ENCODE data around the gene FAM53B.
A peak's percentile ranks its signal among the peaks of the same experiment; 100 is the strongest.
"Not testable (repeated sequence)": the region's sequence is repeated elsewhere in the genome, so short reads cannot be mapped to it uniquely, and the experiment has no call there.

Gene FAM53B

DNA sequence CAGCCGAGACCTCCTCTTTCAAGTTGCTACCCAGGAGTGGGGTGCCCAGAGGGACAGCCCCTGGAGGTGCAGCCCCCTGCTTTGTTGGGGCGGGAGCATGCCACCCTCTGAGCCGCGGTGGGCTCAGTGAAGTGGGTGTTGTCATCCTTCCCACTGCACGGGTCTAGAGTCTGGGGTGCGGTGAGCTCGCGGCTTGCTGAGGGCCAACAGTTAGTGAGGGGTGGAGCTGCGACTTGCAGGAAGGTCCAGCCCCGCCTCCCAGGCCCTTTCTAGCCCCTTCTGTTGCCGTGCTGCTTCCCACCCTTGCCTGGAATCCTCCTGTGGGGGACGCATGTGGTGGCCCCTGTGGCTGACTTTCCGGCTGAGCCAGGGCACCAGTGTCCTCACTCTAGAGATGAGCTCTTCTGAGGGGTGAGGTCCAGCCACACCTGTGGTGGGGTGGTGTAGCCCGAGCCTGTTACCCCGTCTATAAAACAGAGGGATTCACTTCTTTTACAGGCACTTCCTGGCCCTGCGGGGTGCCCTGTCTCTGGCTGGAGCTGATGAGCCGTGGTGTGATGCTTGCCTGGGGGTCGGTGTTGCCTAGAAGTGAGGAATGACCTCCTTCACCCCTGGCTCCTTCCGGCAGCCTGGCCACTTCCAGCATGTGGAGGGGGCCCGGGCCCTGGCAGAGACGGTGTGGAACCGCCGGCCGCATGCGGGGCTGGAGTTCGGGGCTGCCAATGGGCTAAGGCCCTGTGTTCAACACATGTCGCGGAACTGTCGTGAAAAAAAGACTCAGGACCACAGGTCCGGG lies 127.9 kb downstream of the FAM53B start:
- no peak overlapping the region for H3K4me3 ChIP-seq (replicated peaks in 1 of 2; ENCODE audit: low read depth in 2 of 2, low read length in 2 of 2)
- TF ChIP-seq, protein P1, sequence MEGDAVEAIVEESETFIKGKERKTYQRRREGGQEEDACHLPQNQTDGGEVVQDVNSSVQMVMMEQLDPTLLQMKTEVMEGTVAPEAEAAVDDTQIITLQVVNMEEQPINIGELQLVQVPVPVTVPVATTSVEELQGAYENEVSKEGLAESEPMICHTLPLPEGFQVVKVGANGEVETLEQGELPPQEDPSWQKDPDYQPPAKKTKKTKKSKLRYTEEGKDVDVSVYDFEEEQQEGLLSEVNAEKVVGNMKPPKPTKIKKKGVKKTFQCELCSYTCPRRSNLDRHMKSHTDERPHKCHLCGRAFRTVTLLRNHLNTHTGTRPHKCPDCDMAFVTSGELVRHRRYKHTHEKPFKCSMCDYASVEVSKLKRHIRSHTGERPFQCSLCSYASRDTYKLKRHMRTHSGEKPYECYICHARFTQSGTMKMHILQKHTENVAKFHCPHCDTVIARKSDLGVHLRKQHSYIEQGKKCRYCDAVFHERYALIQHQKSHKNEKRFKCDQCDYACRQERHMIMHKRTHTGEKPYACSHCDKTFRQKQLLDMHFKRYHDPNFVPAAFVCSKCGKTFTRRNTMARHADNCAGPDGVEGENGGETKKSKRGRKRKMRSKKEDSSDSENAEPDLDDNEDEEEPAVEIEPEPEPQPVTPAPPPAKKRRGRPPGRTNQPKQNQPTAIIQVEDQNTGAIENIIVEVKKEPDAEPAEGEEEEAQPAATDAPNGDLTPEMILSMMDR (IDR thresholded peaks at IDR 0.05; ENCODE audit: low read depth, low read length) = no peak
- no peak for DNase-seq (ENCODE audit: low read depth in 2 of 2)

DNA sequence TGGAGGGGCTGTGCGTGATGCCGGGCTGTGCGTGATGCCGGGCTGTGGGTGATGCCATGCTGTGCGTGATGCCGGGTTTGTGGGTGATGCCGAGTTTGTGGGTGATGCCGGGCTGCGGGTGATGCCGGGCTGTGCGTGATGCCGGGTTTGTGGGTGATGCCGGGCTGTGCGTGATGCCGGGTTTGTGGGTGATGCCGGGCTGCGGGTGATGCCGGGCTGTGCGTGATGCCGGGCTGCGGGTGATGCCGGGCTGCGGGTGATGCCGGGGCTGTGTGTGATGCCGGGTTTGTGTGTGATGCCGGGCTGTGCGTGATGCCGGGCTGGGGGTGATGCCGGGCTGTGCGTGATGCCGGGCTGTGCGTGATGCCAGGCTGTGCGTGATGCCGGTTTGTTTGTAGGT lies 128.9 kb downstream of the FAM53B start:
- TF ChIP-seq, protein P1 (IDR thresholded peaks at IDR 0.05; ENCODE audit: low read depth, low read length) = no peak
- H3K4me3 ChIP-seq (replicated peaks in 1 of 2; ENCODE audit: low read depth in 2 of 2, low read length in 2 of 2) = no peak overlapping the region
- no peak for DNase-seq (ENCODE audit: low read depth in 2 of 2)

DNA sequence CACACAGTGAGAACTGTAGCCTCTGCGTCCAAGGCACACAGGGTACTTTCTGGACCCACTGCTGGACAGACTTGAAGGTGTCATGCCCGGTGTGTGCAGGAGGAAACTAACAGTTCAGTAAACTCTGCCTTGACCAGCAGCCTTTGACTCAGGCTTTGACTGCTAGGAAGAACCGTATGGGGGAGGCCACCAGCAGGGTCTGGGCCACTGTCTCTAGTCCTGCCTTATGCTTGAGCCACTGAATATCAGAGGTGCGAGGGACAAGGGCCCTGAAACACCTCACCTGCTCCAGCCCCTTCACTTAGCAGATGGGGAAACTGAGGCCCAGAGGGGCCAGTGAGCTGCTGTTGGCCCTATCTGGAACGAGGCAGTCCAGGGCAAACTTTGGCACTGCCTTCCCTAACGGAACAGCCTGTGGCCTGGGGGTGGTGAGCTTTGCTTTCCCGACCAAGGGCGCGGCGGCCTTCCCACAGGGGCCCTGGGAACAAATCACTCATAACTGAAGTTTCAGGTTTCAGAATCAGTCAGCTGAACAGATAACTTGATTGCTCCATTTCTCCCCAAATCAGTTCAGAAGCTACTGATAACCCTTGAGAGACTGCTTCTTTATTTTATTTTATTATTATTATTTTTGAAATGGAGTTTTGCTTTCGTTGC lies 130.0 kb downstream of the FAM53B start:
- no peak overlapping the region for H3K4me3 ChIP-seq (replicated peaks in 1 of 2; ENCODE audit: low read depth in 2 of 2, low read length in 2 of 2)
- TF ChIP-seq, protein P1 (IDR thresholded peaks at IDR 0.05; ENCODE audit: low read depth, low read length) = no peak
- DNase-seq (ENCODE audit: low read depth in 2 of 2) = no peak

DNA sequence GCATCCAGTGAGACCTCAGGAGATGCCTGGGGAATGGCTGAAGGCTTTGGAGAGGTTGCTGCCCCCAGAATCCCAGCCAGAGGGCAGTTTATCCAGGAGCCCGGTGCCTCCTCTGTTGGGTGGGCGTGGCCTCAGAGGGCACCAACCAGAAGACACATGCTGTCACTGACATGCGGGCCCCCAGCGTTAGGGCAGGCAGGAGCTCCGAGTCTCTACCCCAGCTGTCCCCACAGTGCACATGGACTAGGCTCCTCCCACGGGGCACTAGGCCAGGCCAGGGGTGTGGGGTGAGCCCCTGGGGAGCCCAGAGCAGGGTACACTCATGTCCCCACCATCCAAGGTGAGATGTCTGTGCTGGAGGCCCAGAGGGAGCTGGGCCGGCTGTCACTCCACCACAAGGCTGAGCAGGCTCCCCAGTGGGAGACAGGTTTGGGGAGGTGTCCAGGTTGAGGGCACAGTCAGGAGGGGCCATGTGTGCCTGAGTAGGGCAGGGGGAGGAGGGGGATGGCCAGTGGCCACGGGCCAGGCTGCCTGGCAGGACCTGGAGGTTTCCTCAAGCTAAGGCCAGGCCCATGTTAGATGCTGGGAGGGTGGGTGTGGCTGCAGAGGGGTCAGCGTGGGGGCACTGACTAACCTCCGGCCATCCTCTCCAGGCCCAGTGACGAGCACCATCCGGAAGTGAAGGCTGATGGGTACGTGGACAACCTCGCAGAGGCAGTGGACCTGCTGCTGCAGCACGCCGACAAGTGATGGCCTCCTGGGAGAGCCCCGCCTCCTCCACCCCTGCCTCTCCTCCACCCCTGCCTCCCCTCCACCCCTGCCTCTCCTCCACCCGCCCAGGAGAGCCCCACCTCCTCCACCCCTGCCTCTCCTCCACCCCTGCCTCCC lies 131.3 kb downstream of the FAM53B start:
- DNase-seq (ENCODE audit: low read depth in 2 of 2) = peak; percentile 59 to 75
- TF ChIP-seq, protein P1 (IDR thresholded peaks at IDR 0.05; ENCODE audit: low read depth, low read length) = no peak

DNA sequence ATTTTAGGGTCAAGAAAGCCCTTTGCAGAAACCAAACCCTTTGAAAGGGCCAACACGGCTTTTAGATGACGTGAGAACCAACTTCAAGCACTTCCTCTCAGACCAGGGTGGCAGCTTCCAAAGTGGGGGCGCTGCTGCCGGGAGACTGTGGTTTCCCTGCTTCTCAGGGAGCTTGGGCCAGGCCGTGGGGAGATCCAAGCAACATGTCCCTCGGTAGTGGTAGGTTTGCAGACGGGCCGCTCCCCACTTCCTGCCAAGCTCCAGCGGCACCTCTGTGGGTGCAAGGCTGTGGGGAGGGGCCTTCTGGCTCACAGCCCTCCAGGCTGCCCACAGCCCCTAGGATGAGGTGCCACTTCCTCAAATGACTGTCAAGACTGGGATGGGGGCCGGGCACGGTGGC lies 132.4 kb downstream of the FAM53B start:
- DNase-seq (ENCODE audit: low read depth in 2 of 2) = no peak
- TF ChIP-seq, protein P1 (IDR thresholded peaks at IDR 0.05; ENCODE audit: low read depth, low read length) = no peak
- H3K4me3 ChIP-seq (replicated peaks in 1 of 2; ENCODE audit: low read depth in 2 of 2, low read length in 2 of 2) = no peak overlapping the region

More for the DNA sequence above, 131.3 kb downstream of the FAM53B start:
- no peak overlapping the region for H3K4me3 ChIP-seq (replicated peaks in 1 of 2; ENCODE audit: low read depth in 2 of 2, low read length in 2 of 2)

DNA sequence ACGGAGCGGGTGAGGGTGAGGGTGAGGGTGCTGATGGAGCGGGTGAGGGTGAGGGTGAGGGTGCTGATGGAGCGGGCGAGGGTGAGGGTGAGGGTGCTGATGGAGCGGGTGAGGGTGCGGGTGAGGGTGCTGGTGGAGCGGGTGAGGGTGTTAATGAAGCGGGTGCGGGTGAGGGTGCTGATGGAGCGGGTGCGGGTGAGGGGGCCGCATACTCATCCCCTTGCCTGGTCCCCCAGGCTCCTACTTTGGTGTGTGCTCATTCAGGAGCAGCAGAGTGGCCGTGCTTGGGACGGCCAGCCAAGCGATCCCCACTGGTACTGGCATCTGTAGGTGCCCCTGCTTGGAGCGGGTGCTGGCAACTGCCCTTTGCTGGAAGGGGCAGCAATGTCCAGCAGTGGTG lies 133.3 kb downstream of the FAM53B start:
- not testable (repeated sequence) for H3K4me3 ChIP-seq (replicated peaks in 1 of 2; ENCODE audit: low read depth in 2 of 2, low read length in 2 of 2); DNase-seq (ENCODE audit: low read depth in 2 of 2)

DNA sequence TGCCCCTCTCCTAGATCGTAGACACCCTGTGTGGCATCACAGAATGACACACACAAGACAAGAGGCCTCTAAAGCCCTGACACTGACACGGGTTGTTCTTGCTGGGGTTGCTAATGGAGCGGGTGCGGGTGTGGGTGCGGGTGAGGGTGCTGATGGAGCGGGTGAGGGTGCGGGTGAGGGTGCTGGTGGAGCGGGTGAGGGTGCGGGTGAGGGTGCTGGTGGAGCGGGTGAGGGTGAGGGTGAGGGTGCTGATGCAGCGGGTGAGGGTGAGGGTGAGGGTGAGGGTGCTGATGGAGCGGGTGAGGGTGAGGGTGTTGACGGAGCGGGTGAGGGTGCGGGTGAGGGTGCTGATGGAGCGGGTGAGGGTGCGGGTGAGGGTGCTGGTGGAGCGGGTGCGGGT lies 134.0 kb downstream of the FAM53B start:
- H3K4me3 ChIP-seq (replicated peaks in 1 of 2; ENCODE audit: low read depth in 2 of 2, low read length in 2 of 2); DNase-seq (ENCODE audit: low read depth in 2 of 2): not testable (repeated sequence)
